H1 (cell line): ENCODE results near the gene TLE2. TPM values are rescaled to one million over a fixed set of nuclear protein-coding genes. Genes with fewer than 3 reads are reported as not detected.

Experiments
- CTCF ChIA-PET: fragments of 300-600 bp; sonication (Branson Sonifier 250); formaldehyde crosslinking; loops from one replicate; lab custom pipeline; 2021; ENCODE audit not compliant: partially characterized antibody; lab: Charles Lee
- POLR2A ChIA-PET: fragments of 300-600 bp; sonication (Branson Sonifier 250); formaldehyde crosslinking; loops from one replicate; lab custom pipeline; 2021; ENCODE audit warnings: inconsistent platforms; ENCODE audit not compliant: partially characterized antibody; lab: Charles Lee
- DNase-seq, 2 experiments: peaks; one replicate each; pipeline versions ENCODE4 v3.0.0 to v3.0.0-alpha.2; 2010 to 2022; ENCODE audit warnings: low spot score in 2 of 2, low read depth in 1 of 2, mixed read lengths in 1 of 2
- FAIRE-seq: peaks from 2 replicates; lab custom pipeline; 2011; peaks lifted over from hg19 to GRCh38; lab: Jason Lieb, UNC
- H2AFZ ChIP-seq: 2 replicates; pipeline ENCODE4 v1.8.1; 2012; ENCODE audit warnings: low read length, inconsistent platforms
- H2AK5ac ChIP-seq: 2 replicates; pipeline ENCODE4 v1.6.1; 2013; ENCODE audit warnings: low read depth, low read length
- H2BK120ac ChIP-seq: replicated peaks from 2 replicates; pipeline ENCODE3; 2013; ENCODE audit warnings: low read depth, low read length, inconsistent platforms
- H2BK12ac ChIP-seq: 2 replicates; pipeline ENCODE4 v1.6.1; 2013; ENCODE audit warnings: low read depth, low read length
- H2BK15ac ChIP-seq: 2 replicates; pipeline ENCODE4 v1.6.1; 2013; ENCODE audit warnings: low read length
- H2BK20ac ChIP-seq: 2 replicates; pipeline ENCODE4 v1.6.1; 2013; ENCODE audit warnings: low read length
- H2BK5ac ChIP-seq: 2 replicates; pipeline ENCODE4 v1.6.1; 2013; ENCODE audit warnings: low read depth, low read length
- H3K14ac ChIP-seq: 2 replicates; pipeline ENCODE4 v1.6.1; 2013; ENCODE audit warnings: inconsistent platforms; ENCODE audit not compliant: insufficient read length
- H3K18ac ChIP-seq: 2 replicates; pipeline ENCODE4 v1.6.1; 2013; ENCODE audit warnings: low read length; ENCODE audit errors: extremely low read depth
- H3K23ac ChIP-seq: 2 replicates; pipeline ENCODE4 v1.6.1; 2013; ENCODE audit warnings: inconsistent platforms; ENCODE audit not compliant: insufficient read length
- H3K23me2 ChIP-seq: 2 replicates; pipeline ENCODE4 v1.6.1; 2013; ENCODE audit warnings: low read depth, low read length
- H3K27ac ChIP-seq: 2 replicates; pipeline ENCODE4 v1.6.1; 2011; ENCODE audit warnings: low read depth, low read length, inconsistent platforms
- H3K27me3 ChIP-seq, 4 experiments: replicated peaks in 1 of 4; 1 replicate in 1 of 4; 2 replicates in 3 of 4; pipeline versions ENCODE4 v1.6.1 to v1.8.1; 2011 to 2013; ENCODE audit warnings: low read length in 3 of 4, mild to moderate bottlenecking in 3 of 4, inconsistent platforms in 2 of 4, mixed read lengths in 2 of 4, moderate library complexity in 1 of 4; ENCODE audit not compliant: control insufficient read depth in 3 of 4, insufficient read depth in 3 of 4; ENCODE audit errors: extremely low read depth in 1 of 4
- H3K36me3 ChIP-seq, 4 experiments: 2 replicates each; pipeline versions ENCODE4 v1.6.1 to v1.8.1; 2011 to 2013; ENCODE audit warnings: mild to moderate bottlenecking in 4 of 4, low read length in 3 of 4, moderate library complexity in 2 of 4, control low read depth in 1 of 4, inconsistent platforms in 1 of 4; ENCODE audit not compliant: insufficient read depth in 4 of 4, control insufficient read depth in 2 of 4
- H3K4ac ChIP-seq: replicated peaks from 2 replicates; pipeline ENCODE3; 2013; ENCODE audit warnings: low read length, low read depth, mixed read lengths, inconsistent platforms; ENCODE audit not compliant: insufficient read length
- H3K4me1 ChIP-seq, 4 experiments: replicated peaks in 1 of 4; 1 replicate in 1 of 4; 2 replicates in 3 of 4; pipeline versions ENCODE4 v1.6.1 to v1.8.1; 2011 to 2013; ENCODE audit warnings: low read length in 3 of 4, inconsistent platforms in 2 of 4, mixed read lengths in 1 of 4; ENCODE audit not compliant: insufficient read depth in 4 of 4, control insufficient read depth in 3 of 4
- H3K4me2 ChIP-seq, 2 experiments: 2 replicates each; pipeline versions ENCODE4 v1.6.1 to v1.8.1; 2011 to 2013; ENCODE audit warnings: low read depth in 2 of 2, low read length in 2 of 2, control low read depth in 1 of 2, inconsistent platforms in 1 of 2, mild to moderate bottlenecking in 1 of 2; ENCODE audit not compliant: insufficient read depth in 1 of 2
- H3K4me3 ChIP-seq, 4 experiments: fragments of 200-600, 300-600 bp in 1 of 4; sonication (generic), shearing (Covaris generic), sonication (Bioruptor Twin) in 1 of 4; 2 replicates each; pipeline versions ENCODE4 v1.5.1 to v1.8.1; 2011 to 2016; ENCODE audit warnings: low read length in 4 of 4, low read depth in 3 of 4, control low read depth in 2 of 4, inconsistent platforms in 2 of 4, mild to moderate bottlenecking in 2 of 4, mixed read lengths in 1 of 4, moderate library complexity in 1 of 4; ENCODE audit not compliant: insufficient read depth in 2 of 4; ENCODE audit errors: extremely low read depth in 1 of 4
- H3K56ac ChIP-seq: replicated peaks from 2 replicates; pipeline ENCODE3; 2013; ENCODE audit warnings: low read depth, mild to moderate bottlenecking, mixed read lengths, low read length, inconsistent platforms; ENCODE audit not compliant: insufficient read length
- H3K79me1 ChIP-seq: 2 replicates; pipeline ENCODE4 v1.6.1; 2013; ENCODE audit warnings: low read depth, low read length, control low read depth
- H3K79me2 ChIP-seq, 2 experiments: 2 replicates each; pipeline versions ENCODE4 v1.6.1 to v1.8.1; 2012 to 2013; ENCODE audit warnings: low read length in 2 of 2, mild to moderate bottlenecking in 2 of 2, inconsistent platforms in 1 of 2; ENCODE audit not compliant: insufficient read depth in 2 of 2, control insufficient read depth in 1 of 2
- H3K9ac ChIP-seq, 4 experiments: replicated peaks in 1 of 4; 1 replicate in 1 of 4; 2 replicates in 3 of 4; pipeline versions ENCODE4 v1.6.1 to v1.8.1; 2011 to 2013; ENCODE audit warnings: low read depth in 3 of 4, low read length in 3 of 4, control low read depth in 2 of 4, mild to moderate bottlenecking in 2 of 4, moderate library complexity in 2 of 4, inconsistent platforms in 1 of 4; ENCODE audit errors: extremely low read depth in 1 of 4
- H3K9me3 ChIP-seq, 2 experiments: 2 replicates each; pipeline versions ENCODE4 v1.6.1 to v1.8.1; 2012 to 2013; ENCODE audit warnings: mild to moderate bottlenecking in 2 of 2, moderate library complexity in 2 of 2, control low read depth in 1 of 2, inconsistent platforms in 1 of 2, low read depth in 1 of 2, low read length in 1 of 2, mixed read lengths in 1 of 2; ENCODE audit not compliant: insufficient read depth in 2 of 2
- H4K20me1 ChIP-seq, 2 experiments: replicated peaks in 1 of 2; 2 replicates each; pipeline versions ENCODE3 to v1.8.1; 2011 to 2013; ENCODE audit warnings: inconsistent platforms in 2 of 2, low read length in 2 of 2, mild to moderate bottlenecking in 1 of 2; ENCODE audit not compliant: insufficient read depth in 2 of 2, control insufficient read depth in 1 of 2
- H4K5ac ChIP-seq: 2 replicates; pipeline ENCODE4 v1.6.1; 2013; ENCODE audit warnings: low read length, low read depth, mixed read lengths, inconsistent platforms; ENCODE audit not compliant: insufficient read length
- H4K8ac ChIP-seq: 2 replicates; pipeline ENCODE4 v1.8.0; 2013; ENCODE audit warnings: mild to moderate bottlenecking, moderate library complexity, low read length, inconsistent platforms; ENCODE audit not compliant: insufficient read depth; ENCODE audit errors: extremely low read depth
- H4K91ac ChIP-seq: replicated peaks from 2 replicates; pipeline ENCODE3; 2013; ENCODE audit warnings: low read length, mixed read lengths, inconsistent platforms; ENCODE audit not compliant: insufficient read length
- ASH2L ChIP-seq: fragments of 200-600, 300-600 bp; sonication (generic); IDR thresholded peaks from one replicate; pipeline ENCODE4 v1.7.1; 2017; ENCODE audit warnings: low read length
- EGR1 ChIP-seq: IDR thresholded peaks from 2 replicates; pipeline ENCODE4 v1.6.1; 2011; ENCODE audit warnings: low read depth, low read length, borderline replicate concordance
- GABPA ChIP-seq: IDR thresholded peaks from 2 replicates; pipeline ENCODE4 v1.6.1; 2011; ENCODE audit warnings: mild to moderate bottlenecking, low read length, moderate library complexity, borderline replicate concordance; ENCODE audit not compliant: insufficient read depth
- KDM1A ChIP-seq: fragments of 200-600, 300-600 bp; sonication (generic); IDR thresholded peaks from 2 replicates; pipeline ENCODE4 v1.7.1; 2016; ENCODE audit warnings: mild to moderate bottlenecking, low read length, borderline replicate concordance
- POU5F1 ChIP-seq: IDR thresholded peaks from 2 replicates; pipeline ENCODE4 v1.6.1; 2011; ENCODE audit warnings: low read depth, mild to moderate bottlenecking, low read length, moderate library complexity
- WGBS, 2 experiments: shearing (Covaris generic) in 1 of 2; methylation state at CpG; one replicate each; pipeline versions ENCODE4 v1.1.6 to v1.1.7; 2013 to 2015; ENCODE audit warnings: low lambda C conversion rate in 2 of 2, mixed read lengths in 2 of 2, inconsistent platforms in 1 of 2, low coverage in 1 of 2, missing lambda C conversion rate in 1 of 2; ENCODE audit not compliant: insufficient replicate concordance in 2 of 2, insufficient coverage in 1 of 2, insufficient read length in 1 of 2; ENCODE audit errors: extremely low coverage in 1 of 2, missing lambda C conversion rate in 1 of 2; 5-methylcytosine and 5-hydroxymethylcytosine counted together
- polyA plus RNA-seq, 7 experiments: library from polyadenylated mRNA; depleted of rRNA in 3 of 7; stranded (reverse) in 5 of 7; unstranded in 2 of 7; fragments of >200 nt in 5 of 7; fragments of 200-250 nt in 2 of 7; gene quantifications; 1 replicate in 5 of 7; 2 replicates in 1 of 7; 4 replicates in 1 of 7; pipeline versions ENCODE4 v1.2.1 to v1.2.3, GENCODE V29; 2011 to 2013; ENCODE audit warnings: missing spikeins in 2 of 7, mixed read lengths in 2 of 7
- total RNA-seq: library from RNA; stranded (reverse); fragmentation: NEBNext Ultra II Directional; extraction: Animal tissue kit (Norgen Biotek cat#: 25700); gene quantifications from 2 replicates; pipeline ENCODE4 v1.2.1, GENCODE V29; 2021

Gene TLE2
- total and polyA plus RNA-seq, 2 of the 8 experiments (the other 6 are each of a cell fraction or from before 2014, with no cell fraction given) = 8.0 to 11.5 TPM

DNA sequence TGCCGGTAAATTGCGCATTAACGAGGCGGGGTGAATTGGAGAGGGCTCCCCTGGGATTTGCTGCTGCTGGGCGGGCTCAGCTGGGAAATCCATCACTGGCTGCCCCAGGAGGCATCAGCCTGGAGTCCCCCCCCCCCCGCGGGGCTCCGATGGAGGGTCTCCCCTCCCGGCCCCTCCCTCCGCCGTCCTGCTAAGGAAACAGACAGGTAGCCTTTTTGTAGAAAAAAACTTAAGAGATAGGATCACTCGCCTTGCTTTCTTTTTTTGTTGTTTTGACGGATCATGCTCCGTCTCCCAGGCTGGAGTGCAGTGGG is 44.9 kb downstream of the TLE2 start:
- POLR2A ChIA-PET = interaction anchor here (2.0 to 4.3 kb wide), 3 partner anchors 7 to 51 kb away, joined by 4 to 20 read pairs (median 13); partner anchors contain the start of gene TLE6
- Histone ChIP-seq H3K9ac (no peak overlapping the region), H2BK15ac (no peak overlapping the region)

More for the DNA sequence above, 44.9 kb downstream of the TLE2 start:
- no peak overlapping the region for H3K23ac ChIP-seq
- 0 out of 2 replicates have a peak overlapping the region, but pooled peaks have one; percentile 13 for H3K18ac ChIP-seq
- no peak overlapping the region for H3K4ac ChIP-seq
- H3K56ac ChIP-seq = no peak overlapping the region
- no peak overlapping the region for H4K91ac ChIP-seq
- H2BK12ac ChIP-seq = no peak overlapping the region
- H4K8ac ChIP-seq = no peak overlapping the region
- 0 out of 2 replicates have a peak overlapping the region, but pooled peaks have one; percentile 82 for H2BK5ac ChIP-seq
- TF ChIP-seq POU5F1 (no peak), ASH2L (peak; percentile 38), EGR1 (no peak), KDM1A (no peak), GABPA (no peak)
- H3K23me2 ChIP-seq = peaks cover 2% of the 10 kb centered on the region; the same call in 1 of the 2 replicates
- no peak overlapping the region for H4K5ac ChIP-seq
- CTCF ChIA-PET = interaction anchor here (1.6 kb wide), 1 partner anchor 52 kb away, joined by 3 read pairs; no protein-coding TSS in a partner anchor
- peak overlapping the region; percentile 18 to 53; a peak in 3 of 4 replicates for H3K4me2 ChIP-seq
- no peaks in the 10 kb centered on the region for H3K79me1 ChIP-seq
- H4K20me1 ChIP-seq = no peaks in the 10 kb centered on the region
- H2AK5ac ChIP-seq = no peak overlapping the region
- no peak overlapping the region for H2BK20ac ChIP-seq
- FAIRE-seq (no peak), DNase-seq (no peak)
- H3K27me3 ChIP-seq = peaks cover 0 to 5% (median 2%) of the 10 kb centered on the region in 4 experiments; a peak in 2 of 7 replicates
- H3K4me3 ChIP-seq = peak overlapping the region in 1 of 4 experiments; percentile 43; a peak in 2 of 8 replicates
- WGBS, 2 experiments = 9% methylated on average over 9 of the region's 14 CpGs; no CpG with 5 or more reads in 1 of the 2 experiments
- H2BK120ac ChIP-seq = no peak overlapping the region
- H3K4me1 ChIP-seq = peaks cover 3 to 28% (median 22%) of the 10 kb centered on the region in 4 experiments
- H3K9me3 ChIP-seq = no peaks in the 10 kb centered on the region
- no peaks in the 10 kb centered on the region for H3K79me2 ChIP-seq
- no peak overlapping the region for H3K27ac ChIP-seq
- H2AFZ ChIP-seq = no peak overlapping the region
- no peaks in the 10 kb centered on the region for H3K36me3 ChIP-seq
- no peak overlapping the region for H3K14ac ChIP-seq
